ENCODE data around the gene LPCAT1.

LPCAT1 gene

GRCh38 chr5:1511651-1512540 lies 11.9 kb downstream of the LPCAT1 start:
- TF ChIP-seq, protein P1, sequence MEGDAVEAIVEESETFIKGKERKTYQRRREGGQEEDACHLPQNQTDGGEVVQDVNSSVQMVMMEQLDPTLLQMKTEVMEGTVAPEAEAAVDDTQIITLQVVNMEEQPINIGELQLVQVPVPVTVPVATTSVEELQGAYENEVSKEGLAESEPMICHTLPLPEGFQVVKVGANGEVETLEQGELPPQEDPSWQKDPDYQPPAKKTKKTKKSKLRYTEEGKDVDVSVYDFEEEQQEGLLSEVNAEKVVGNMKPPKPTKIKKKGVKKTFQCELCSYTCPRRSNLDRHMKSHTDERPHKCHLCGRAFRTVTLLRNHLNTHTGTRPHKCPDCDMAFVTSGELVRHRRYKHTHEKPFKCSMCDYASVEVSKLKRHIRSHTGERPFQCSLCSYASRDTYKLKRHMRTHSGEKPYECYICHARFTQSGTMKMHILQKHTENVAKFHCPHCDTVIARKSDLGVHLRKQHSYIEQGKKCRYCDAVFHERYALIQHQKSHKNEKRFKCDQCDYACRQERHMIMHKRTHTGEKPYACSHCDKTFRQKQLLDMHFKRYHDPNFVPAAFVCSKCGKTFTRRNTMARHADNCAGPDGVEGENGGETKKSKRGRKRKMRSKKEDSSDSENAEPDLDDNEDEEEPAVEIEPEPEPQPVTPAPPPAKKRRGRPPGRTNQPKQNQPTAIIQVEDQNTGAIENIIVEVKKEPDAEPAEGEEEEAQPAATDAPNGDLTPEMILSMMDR (IDR thresholded peaks at IDR 0.05; ENCODE audit: borderline replicate concordance, control extremely low read depth, extremely low read depth, insufficient read depth, missing control alignments), result peak; percentile 45
- no peak for DNase-seq (ENCODE audit: low spot score)
- in situ Hi-C loops (cut with MboI; ENCODE audit: low sequenced_read_pairs, unreplicated experiment), result no loop called here

DNA sequence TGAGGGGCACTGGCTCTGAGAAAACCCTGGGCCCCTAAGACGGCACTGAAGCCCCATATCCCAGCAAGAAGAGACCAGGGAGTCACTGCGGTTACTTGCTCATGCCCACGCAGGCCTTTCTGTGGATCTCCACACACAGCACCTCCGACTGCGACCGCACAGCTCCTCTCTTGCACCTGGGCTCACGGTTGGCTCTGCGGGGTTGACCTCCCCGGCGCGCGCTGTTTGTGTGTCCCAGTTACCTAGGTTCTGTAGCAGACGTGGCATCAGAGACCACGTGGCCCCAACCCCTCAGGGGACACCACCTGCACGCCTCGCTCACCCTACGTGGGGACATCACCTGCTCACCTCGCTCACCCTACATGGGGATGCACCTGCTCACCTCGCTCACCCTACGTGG lies 12.7 kb downstream of the LPCAT1 start:
- in situ Hi-C loops (cut with MboI; ENCODE audit: low sequenced_read_pairs, unreplicated experiment), result no loop called here
- TF ChIP-seq, protein P1 (IDR thresholded peaks at IDR 0.05; ENCODE audit: borderline replicate concordance, control extremely low read depth, extremely low read depth, insufficient read depth, missing control alignments), result no peak
- no peak for DNase-seq (ENCODE audit: low spot score)

GRCh38 chr5:1510631-1511030 lies 13.1 kb downstream of the LPCAT1 start:
- TF ChIP-seq, protein P1 (IDR thresholded peaks at IDR 0.05; ENCODE audit: borderline replicate concordance, control extremely low read depth, extremely low read depth, insufficient read depth, missing control alignments), result no peak
- in situ Hi-C loops (cut with MboI; ENCODE audit: low sequenced_read_pairs, unreplicated experiment), result no loop called here
- no peak for DNase-seq (ENCODE audit: low spot score)

DNA sequence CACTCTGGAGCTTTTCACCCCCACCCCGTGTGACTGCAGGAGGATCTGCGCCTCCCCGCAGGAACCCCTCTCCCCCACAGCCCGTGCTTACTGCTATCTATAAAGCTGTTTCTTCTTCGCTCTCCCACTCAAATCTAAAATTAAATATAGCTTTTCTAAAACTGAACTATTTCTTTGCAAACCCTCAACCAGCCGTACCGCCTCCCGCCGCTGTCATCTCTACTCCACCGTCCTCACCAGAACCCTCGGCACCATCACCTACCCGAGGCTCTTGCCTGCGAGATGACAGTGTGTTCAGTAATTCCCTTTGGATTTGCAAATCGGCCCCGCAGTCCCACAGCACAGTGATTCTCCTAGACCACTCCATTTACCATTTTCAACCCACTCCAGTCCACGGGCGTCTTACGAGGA lies 13.6 kb downstream of the LPCAT1 start:
- TF ChIP-seq, protein P1 (IDR thresholded peaks at IDR 0.05; ENCODE audit: borderline replicate concordance, control extremely low read depth, extremely low read depth, insufficient read depth, missing control alignments), result no peak
- no peak for DNase-seq (ENCODE audit: low spot score)
- in situ Hi-C loops (cut with MboI; ENCODE audit: low sequenced_read_pairs, unreplicated experiment), result no loop called here

DNA sequence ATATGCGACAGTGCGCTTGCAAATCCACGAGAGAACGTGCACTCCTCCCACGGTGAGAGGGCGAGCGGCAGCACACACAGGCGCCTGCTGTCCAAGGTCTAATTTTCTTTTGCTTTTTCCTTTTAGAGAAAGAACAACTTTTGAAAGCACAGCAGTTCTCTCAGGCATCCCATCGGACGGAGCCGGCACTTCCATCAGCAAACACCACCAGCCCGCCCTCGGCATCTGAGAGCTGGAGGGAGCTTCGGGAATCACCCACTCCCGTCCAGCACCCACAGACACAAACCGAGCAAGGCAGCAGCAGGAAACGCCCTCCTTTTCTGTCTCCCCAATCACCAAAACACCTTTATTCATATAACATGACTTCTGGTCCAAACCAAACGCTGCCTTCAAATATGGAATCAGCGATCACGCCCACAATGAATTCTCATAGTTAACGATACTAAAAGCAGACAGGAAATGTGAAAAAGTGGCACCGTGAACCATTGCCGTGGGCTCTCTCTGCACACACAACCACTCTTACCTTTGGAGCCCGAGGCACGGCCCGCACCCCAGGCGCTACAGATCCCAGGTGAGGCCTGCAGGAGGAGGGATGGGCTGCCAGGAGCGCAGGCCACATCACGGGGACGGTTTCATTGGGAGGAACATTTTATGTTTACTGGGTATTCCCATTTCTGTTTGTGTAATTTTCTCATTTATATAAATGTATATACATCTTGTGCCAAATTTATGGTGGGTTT lies 14.2 kb downstream of the LPCAT1 start:
- DNase-seq (ENCODE audit: low spot score), result no peak
- in situ Hi-C loops (cut with MboI; ENCODE audit: low sequenced_read_pairs, unreplicated experiment), result no loop called here
- TF ChIP-seq, protein P1 (IDR thresholded peaks at IDR 0.05; ENCODE audit: borderline replicate concordance, control extremely low read depth, extremely low read depth, insufficient read depth, missing control alignments), result no peak

DNA sequence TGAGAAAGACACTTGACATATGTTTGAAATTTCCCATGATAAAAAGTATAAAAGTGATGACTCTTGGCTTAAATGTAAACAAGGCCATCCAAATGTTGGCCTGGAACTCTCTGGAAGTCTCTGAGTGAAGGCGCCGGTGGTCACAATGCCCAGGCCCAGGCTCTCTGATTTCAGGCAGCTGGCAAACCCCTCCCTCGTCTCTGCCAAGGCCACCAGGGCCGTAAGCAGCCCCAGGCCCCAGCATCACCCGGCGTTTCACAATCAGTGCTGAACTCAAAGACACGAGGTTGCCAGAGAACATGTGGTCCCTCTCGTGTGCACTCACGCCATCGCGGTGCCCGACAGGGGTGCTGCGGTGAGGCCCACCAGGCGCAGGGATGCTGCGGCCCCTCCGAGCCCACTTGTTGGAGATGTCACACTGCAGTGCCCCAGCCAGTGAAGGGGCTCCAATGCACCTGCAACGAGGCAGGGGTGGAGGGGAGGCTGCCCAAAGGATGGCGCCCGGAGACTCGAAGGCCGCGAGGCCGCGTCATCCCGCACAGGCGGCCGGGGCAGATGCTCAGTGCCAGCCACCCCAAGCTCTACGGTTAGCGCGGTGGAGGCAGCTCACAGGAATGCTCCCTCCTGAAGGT lies 15.0 kb downstream of the LPCAT1 start:
- TF ChIP-seq, protein P1 (IDR thresholded peaks at IDR 0.05; ENCODE audit: borderline replicate concordance, control extremely low read depth, extremely low read depth, insufficient read depth, missing control alignments), result no peak
- no peak for DNase-seq (ENCODE audit: low spot score)
- in situ Hi-C loops (cut with MboI; ENCODE audit: low sequenced_read_pairs, unreplicated experiment), result no loop called here

All from GM13976 (cell line).